ENCODE data around the gene AUTS2.

AUTS2 gene

GRCh38 chr7:70294211-70294911 is 696.1 kb downstream of the AUTS2 start:
- Histone ChIP-seq H3K9ac (ENCODE audit: low read length) (no peak overlapping the region), H3K36me3 (ENCODE audit: insufficient read depth, low read length) (peaks cover 6% of the 10 kb centered on the region; the same call in 1 of the 2 replicates), H3K4me2 (ENCODE audit: low read length) (no peak overlapping the region), H4K20me1 (ENCODE audit: insufficient read depth, low read length) (no peaks in the 10 kb centered on the region), H3K27ac (ENCODE audit: low read depth, low read length, poor library complexity, severe bottlenecking) (no peak overlapping the region), H3K4me1 (ENCODE audit: insufficient read depth, low read length, severe bottlenecking) (no peaks in the 10 kb centered on the region), H3F3A (ENCODE audit: insufficient read depth, low read length) (no peaks in the 10 kb centered on the region), H3K27me3 (ENCODE audit: insufficient read depth, low read length) (no peaks in the 10 kb centered on the region), H3K9me2 (ENCODE audit: low read depth, low read length) (no peaks in the 10 kb centered on the region), H2AFZ (ENCODE audit: low read length) (no peak overlapping the region), H3K79me2 (ENCODE audit: insufficient read depth, low read length) (no peaks in the 10 kb centered on the region), H3K4me3 (ENCODE audit: low read depth, low read length, poor library complexity, severe bottlenecking) (no peak overlapping the region), H3K9me3 (ENCODE audit: low read length) (no peaks in the 10 kb centered on the region)
- TF ChIP-seq EZH2 (IDR thresholded peaks at IDR 0.05; ENCODE audit: borderline replicate concordance, low read length) = no peak
- no peak for TF ChIP-seq CTCF (IDR thresholded peaks at IDR 0.05; ENCODE audit: low read length)

GRCh38 chr7:70298780-70299471 is 700.7 kb downstream of the AUTS2 start:
- Histone ChIP-seq H3K9ac (ENCODE audit: low read length) (no peak overlapping the region), H2AFZ (ENCODE audit: low read length) (no peak overlapping the region), H3K79me2 (ENCODE audit: insufficient read depth, low read length) (no peaks in the 10 kb centered on the region), H3K36me3 (ENCODE audit: insufficient read depth, low read length) (no peaks in the 10 kb centered on the region), H3K4me3 (ENCODE audit: low read depth, low read length, poor library complexity, severe bottlenecking) (no peak overlapping the region), H3K4me2 (ENCODE audit: low read length) (no peak overlapping the region), H3K9me2 (ENCODE audit: low read depth, low read length) (no peaks in the 10 kb centered on the region), H3K9me3 (ENCODE audit: low read length) (no peaks in the 10 kb centered on the region), H3K27ac (ENCODE audit: low read depth, low read length, poor library complexity, severe bottlenecking) (no peak overlapping the region), H3K27me3 (ENCODE audit: insufficient read depth, low read length) (no peaks in the 10 kb centered on the region), H3K4me1 (ENCODE audit: insufficient read depth, low read length, severe bottlenecking) (no peaks in the 10 kb centered on the region), H3F3A (ENCODE audit: insufficient read depth, low read length) (no peaks in the 10 kb centered on the region), H4K20me1 (ENCODE audit: insufficient read depth, low read length) (no peaks in the 10 kb centered on the region)
- no peak for TF ChIP-seq CTCF (IDR thresholded peaks at IDR 0.05; ENCODE audit: low read length)
- TF ChIP-seq EZH2 (IDR thresholded peaks at IDR 0.05; ENCODE audit: borderline replicate concordance, low read length) = no peak

DNA sequence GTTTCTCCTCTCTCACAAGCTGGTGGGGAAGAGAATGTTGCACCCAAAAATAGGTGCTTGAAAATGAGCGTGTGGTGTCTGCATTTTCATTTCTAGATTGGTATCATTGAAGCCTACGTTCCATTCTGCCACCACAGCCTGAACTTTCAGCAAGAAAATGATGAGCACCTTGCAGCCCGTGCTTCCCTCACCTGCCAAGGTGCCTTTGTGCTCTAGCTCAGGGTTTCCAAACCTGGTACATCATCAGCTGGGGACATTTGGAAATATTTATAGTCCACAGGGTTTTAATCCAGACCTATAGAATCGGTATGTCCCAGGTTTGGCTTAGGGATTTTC is 701.2 kb downstream of the AUTS2 start:
- no peaks in the 10 kb centered on the region for H3K9me2 ChIP-seq (ENCODE audit: low read depth, low read length)
- TF ChIP-seq CTCF (IDR thresholded peaks at IDR 0.05; ENCODE audit: low read length) = no peak
- no peak for TF ChIP-seq EZH2 (IDR thresholded peaks at IDR 0.05; ENCODE audit: borderline replicate concordance, low read length)

More for the DNA sequence above, 701.2 kb downstream of the AUTS2 start:
- H3K27me3 ChIP-seq (ENCODE audit: insufficient read depth, low read length) = no peaks in the 10 kb centered on the region
- H3K27ac ChIP-seq (ENCODE audit: low read depth, low read length, poor library complexity, severe bottlenecking) = no peak overlapping the region
- H3K36me3 ChIP-seq (ENCODE audit: insufficient read depth, low read length) = no peaks in the 10 kb centered on the region
- H3K79me2 ChIP-seq (ENCODE audit: insufficient read depth, low read length) = no peaks in the 10 kb centered on the region
- no peaks in the 10 kb centered on the region for H4K20me1 ChIP-seq (ENCODE audit: insufficient read depth, low read length)
- no peak overlapping the region for H3K9ac ChIP-seq (ENCODE audit: low read length)
- no peaks in the 10 kb centered on the region for H3K4me1 ChIP-seq (ENCODE audit: insufficient read depth, low read length, severe bottlenecking)
- H3K4me2 ChIP-seq (ENCODE audit: low read length) = no peak overlapping the region
- no peak overlapping the region for H3K4me3 ChIP-seq (ENCODE audit: low read depth, low read length, poor library complexity, severe bottlenecking)
- H2AFZ ChIP-seq (ENCODE audit: low read length) = no peak overlapping the region
- no peaks in the 10 kb centered on the region for H3F3A ChIP-seq (ENCODE audit: insufficient read depth, low read length)
- H3K9me3 ChIP-seq (ENCODE audit: low read length) = no peaks in the 10 kb centered on the region

All from OCI-LY1 (cell line).